ENCODE results near the gene LSR.

- no peak for TF ChIP-seq CTCF (IDR thresholded peaks at IDR 0.05)
- TF ChIP-seq POLR2A (IDR thresholded peaks at IDR 0.05): no peak
These were observed 40.1 kb downstream of the LSR start for GRCh38 chr19:35288906-35289305.
